NCI-H1105 treated with DMSO at 0.1 percent for 48 hours (cell line): ENCODE measurements around the gene BCAS3.

Experiments used
- DNase-seq: peaks from one replicate; lab custom pipeline; 2025; lab: John Stamatoyannopoulos, UW

BCAS3 gene

DNA sequence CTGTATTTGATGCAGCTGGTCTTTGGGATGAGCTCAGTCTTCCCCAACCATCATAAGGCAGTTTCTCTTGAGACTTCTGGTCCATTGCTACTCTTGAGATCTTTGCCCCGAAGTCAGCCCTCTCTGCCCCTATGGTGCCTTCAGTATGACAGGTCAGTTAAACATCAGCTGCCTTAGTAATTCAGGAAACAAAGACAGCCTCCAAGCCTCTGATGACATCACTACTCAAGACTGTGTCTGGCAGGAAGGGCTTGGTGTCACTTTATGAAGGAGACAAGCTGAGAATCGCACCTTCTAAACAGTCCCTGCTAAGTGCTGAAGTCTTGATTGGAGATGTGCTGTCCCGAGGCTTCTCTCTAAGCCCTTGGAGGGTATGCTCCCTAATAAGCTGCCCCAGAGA is 617.1 kb downstream of the BCAS3 start:
- no peak for DNase-seq

DNA sequence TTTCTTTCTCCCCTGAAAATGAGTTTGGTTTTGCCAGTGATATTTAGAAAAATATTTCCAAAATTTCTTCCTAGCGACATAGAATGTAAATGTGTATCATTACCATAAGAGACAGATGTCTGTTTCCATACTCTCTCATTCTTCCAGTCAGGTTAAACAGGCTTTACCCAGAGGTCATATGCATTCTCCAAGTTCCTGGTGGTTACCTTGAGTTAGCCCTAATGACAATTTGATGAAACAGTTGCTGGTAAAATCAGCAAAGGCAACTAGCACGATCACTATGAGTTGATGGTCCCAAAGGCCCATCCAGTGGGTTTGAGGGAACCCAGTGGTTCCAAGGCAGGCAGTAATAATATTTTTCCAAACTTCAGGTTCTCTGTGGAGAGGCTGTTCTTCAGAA is 618.4 kb downstream of the BCAS3 start:
- DNase-seq = no peak

- DNase-seq = no peak
These were observed 622.2 kb downstream of the BCAS3 start for GRCh38 chr17:61299517-61300513.

DNA sequence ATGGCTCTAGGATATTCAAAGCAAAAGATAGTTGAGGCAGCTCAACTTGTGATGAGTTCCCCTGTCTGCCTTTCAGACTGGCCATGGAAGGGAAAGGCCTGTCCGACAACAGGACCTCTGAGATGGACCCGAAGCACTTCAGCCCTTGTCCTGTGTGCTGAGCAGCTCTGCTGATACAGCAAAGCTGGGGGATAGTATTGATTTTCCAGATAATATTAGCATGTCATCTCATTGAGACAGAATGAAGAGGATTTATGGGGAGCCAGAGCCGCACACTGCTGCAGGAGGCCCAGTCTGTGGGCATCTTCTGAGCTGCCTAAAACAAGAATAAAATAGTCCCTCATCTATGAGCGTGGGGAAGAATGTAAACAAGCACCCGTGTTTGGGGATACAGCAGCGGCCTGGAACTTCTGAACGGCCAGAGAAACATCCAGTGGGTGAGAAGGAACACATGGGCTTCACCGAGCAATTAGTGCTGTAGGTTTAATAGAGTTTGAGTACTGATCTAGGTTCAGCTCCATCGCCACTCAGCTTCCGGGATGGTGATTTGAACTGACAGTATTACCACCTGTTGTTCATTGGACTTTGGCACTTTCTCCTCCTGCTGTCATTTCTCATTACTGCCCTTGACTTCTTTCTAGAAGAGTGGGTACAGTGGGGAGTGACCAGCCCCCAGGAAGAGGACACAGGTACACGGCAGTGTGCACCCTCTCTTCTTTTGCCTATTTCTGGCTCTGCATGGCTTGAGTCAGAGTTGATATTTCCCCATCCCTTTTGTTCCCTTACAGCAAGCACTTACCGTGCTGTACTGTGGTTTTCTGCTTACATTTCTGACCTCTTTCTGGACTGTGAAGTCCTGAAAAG is 625.5 kb downstream of the BCAS3 start:
- no peak for DNase-seq

DNA sequence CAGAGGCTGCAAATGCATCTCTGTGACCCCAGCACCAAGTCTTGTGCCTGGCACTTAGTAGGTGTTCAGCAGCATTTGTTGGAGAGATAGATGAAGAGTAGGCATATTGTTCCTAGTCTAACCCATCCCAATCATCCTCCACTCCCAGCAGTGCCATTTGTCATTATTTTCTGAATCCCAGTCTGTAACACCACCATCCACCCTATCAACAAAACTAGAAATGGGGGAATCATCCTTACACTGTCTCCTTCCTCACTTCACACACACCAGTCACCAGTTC is 626.1 kb downstream of the BCAS3 start:
- no peak for DNase-seq

GRCh38 chr17:61305024-61305423 is 627.4 kb downstream of the BCAS3 start:
- no peak for DNase-seq

GRCh38 chr17:61306003-61306402 is 628.4 kb downstream of the BCAS3 start:
- DNase-seq = no peak

GRCh38 chr17:61307905-61308886 is 630.5 kb downstream of the BCAS3 start:
- DNase-seq = no peak

DNA sequence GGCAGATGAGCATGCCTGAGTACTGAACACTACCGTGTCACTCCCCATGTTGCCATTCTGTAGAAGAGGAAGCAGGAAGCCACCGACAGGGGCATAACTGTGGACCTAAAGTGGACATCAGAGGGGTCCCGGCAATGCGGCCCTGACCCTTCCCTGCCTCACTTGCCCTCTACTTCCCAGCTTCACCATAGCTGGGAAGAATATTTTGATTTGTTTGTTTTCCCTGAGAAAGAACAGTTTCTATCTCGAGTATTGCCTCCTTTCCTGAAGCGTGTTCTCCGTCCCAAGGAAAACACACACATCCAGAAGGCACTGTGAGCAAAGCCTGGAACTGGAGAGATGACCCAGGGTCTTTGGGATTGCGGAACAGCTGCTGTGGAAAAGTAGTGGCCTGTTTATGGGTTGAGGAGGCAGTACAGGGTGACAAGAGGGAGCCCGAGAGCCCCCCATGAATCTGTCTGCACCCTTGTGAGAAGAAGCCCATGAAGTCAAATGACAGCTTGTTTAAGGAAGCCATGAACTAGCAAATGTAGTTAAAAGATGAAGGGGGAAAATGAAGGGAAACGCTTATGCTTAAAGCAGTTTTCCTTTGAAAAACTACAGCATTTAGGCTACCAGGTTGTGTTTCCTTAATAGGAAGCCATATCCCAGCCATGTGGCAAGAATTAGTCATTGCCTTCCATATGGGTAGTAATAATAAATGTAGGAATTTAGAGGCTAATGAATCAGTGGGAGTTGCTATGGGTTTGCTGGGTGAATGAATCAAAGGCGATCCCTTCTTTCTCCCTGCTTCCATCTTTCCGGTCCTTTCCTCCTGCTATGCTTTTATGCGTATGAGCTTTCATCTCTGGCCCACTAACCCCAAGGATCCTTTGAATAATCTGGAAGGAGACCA is 632.0 kb downstream of the BCAS3 start:
- DNase-seq = no peak

GRCh38 chr17:61310590-61310989 is 632.9 kb downstream of the BCAS3 start:
- DNase-seq = no peak

- no peak for DNase-seq
These were observed 635.0 kb downstream of the BCAS3 start for GRCh38 chr17:61312406-61313295.

DNA sequence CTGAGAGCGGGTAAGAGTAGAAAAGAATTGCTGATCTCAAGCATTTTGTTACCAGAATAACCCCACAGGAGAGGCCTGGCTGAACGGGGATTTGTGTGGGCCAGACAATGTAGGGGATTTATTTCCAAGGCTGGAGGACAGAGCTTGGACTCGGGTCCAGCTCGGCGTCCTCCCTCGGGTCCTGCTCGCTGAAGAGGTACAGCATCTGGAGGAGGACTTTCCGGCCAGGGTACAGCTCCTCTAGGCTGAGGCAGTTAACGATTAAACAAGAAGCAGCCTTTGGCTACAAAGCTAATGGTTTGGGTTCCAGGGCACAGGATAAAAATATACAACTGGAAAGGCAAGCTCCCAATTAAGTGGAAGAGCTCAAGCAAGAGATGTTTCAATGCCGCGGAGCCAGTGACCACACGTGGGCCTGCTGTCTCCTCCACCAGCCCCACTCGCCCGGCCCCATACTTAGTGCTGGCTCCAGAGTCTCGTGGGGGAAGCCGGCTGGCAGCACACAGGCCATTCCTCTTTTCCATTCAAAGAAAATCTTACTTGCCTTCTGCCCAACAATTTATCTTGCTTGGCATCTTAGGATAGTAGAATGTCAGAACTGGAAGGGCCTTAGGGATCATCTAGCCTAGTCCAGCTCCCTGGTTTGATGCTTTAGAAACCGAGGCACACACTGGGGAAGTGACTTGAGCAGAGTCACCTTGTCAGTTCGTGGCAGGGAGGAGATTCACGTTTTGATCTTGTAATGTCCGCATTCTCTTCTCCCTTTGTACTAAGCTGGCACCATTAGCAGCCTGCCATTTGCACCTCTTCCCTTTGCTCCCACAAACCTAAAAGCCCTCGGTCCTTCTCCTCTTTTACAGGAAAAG is 636.0 kb downstream of the BCAS3 start:
- DNase-seq = no peak

DNA sequence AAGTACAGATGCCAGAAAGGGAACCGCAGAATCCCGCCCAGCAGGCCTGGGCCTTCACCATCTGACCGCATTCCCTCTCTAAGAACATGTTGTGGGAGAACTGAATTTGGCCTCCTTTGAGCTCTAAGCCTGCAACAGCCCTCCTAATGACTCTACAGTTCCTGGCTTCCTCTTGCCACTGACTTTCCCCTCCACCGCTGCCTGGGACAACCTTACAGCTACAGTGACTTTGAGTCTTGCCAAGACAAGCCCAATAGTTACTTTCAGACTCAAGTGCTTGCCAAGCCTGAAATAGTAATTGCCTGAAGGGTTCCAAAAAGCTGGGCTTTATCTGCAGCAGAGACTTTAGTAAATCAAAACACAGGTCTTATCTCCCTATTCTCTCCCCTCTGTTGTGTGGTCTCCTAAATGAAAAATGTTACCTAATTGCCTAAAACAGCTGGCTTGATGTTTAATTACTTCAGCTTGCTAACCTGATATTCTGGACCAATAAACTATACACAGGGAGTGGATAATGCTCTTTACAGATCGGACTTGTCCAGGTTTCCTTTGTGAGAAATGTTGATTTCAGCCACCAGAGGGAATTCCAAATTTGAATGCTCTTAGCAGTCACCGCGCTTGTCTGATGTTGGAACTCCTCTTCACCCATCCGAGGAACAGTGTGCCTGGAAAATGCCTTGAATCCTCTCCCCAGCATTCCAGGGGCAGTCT is 636.9 kb downstream of the BCAS3 start:
- peak; percentile 93 for DNase-seq

DNA sequence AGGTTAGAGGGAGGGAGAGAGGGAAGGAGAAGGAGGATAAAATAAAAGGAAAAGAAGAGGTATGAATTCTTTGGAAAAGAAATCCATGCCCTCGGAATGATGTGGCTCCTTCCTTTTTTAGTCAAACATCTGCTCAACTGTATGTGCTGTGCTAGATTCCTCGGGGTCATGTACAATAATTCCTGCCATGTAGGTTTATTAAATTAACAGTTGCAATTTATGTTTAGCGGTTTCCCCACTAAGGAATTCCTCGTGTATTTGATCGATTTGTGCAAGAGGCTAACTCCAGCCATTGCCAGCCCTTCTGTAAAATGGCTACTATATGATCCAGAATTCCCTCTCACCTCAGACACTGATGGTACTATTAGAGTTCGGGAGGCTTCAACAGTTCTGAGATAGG is 639.0 kb downstream of the BCAS3 start:
- no peak for DNase-seq

DNA sequence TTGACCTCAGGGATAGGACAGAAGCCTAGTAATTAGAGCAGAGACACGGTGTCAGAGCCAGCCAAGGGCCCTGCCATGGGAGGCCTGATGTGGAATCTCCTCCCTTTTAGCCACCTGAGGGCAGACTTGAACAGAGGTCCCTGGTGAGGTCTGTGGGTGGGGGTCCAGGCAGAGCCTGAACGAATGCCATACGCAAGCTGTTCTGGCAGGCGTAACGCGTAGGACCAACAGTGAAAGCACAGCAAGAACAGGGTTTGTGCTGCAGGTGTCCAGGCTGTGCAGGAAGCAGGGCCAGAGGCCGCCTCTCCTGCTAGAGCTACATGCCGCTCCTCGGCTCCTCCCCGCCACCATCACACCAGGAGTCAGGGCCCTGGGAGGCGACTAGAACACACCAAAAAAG is 640.1 kb downstream of the BCAS3 start:
- no peak for DNase-seq

DNA sequence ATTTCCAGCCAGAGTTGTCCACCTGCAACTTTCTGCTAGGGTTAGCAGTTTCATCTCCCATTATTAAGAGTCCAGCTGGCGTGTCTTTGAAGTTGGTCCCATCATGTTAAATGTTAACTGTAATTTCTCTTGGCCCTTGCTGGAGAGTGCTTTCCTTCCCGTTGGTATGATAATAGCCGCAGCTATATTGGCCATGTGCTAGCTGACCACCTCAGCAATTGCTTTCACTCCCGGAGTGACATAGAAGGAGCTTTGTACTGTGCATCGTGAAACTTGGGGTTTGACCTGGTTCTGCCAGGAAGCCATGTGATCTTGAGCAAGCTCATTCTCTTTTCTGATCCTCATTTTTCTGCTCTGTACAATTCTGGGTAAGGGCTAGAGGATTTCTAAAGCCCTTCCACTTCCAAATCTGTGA is 641.0 kb downstream of the BCAS3 start:
- no peak for DNase-seq

DNA sequence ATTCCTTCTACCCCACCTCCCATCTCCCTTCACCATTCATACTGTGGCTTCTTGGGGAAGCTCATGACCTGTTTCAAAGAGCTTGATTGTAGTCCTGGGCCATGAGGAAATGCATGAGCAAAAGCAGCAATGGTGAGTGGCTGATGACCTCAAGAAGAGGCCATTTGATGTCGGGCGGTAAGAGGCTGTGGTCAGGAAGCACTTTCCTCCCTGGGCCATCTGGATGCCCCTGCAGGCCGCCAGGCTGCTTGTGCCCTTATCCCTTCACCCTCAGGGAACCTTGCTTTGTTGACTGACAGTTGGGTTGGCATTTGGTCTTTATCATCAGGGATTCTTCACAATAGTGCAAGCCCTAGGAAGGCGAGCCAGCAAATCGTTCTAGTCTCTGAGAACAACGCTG is 643.7 kb downstream of the BCAS3 start:
- DNase-seq = no peak

DNA sequence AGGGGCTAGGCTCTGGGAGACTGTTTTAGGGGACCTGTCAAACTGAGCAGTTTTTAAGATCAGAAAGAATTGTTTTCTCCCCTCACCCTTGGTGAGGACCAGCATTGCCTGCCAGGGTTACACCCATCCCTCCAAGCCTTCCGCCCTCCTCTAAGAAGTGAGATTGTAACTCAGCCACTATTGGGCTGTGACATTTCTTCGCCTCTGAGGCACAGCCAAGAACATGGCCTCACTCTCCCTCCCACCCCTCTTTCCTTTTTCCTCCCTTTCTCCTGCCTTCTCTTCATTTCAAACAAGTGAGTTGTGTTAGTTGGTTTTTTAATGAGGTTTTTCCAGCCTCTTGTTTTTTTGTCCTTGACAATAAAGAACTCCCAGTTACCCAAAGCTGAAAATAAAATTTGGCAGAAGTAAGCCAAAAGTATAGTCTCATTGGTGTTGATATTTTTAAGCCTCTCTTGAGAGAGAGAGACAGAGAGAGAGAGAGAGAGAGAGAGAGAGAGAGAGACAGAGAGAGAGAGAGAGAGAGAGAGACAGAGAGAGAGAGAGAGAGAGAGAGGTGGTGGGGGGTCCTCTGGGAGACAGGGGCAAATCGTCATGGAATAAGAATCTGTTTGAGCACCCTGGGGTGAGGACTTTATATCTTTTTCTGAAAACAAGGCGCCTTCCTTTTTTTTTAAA is 644.8 kb downstream of the BCAS3 start:
- DNase-seq = no peak
